ENCODE measurements around the gene PCDH10.

- TF ChIP-seq CTCF (IDR thresholded peaks at IDR 0.05) (no peak), POLR2A (IDR thresholded peaks at IDR 0.05) (no peak)
These were observed 59.7 kb downstream of the PCDH10 start for GRCh38 chr4:133208694-133209285.
